Keratinocyte (primary cell): ENCODE data around the gene SUGCT.

ENCODE experiments used
- CTCF ChIP-seq, 3 experiments: IDR thresholded peaks in 1 of 3; conservative IDR thresholded peaks in 1 of 3; optimal IDR thresholded peaks in 1 of 3; 2 replicates in 2 of 3; 3 replicates in 1 of 3; pipeline versions ENCODE3 to v1.5.1; 2011; ENCODE audit warnings: low read length in 3 of 3, mild to moderate bottlenecking in 3 of 3, moderate library complexity in 2 of 3, control low read depth in 1 of 3, inconsistent platforms in 1 of 3; ENCODE audit not compliant: insufficient read depth in 2 of 3; ENCODE audit errors: extremely low read depth in 1 of 3
- EZH2 ChIP-seq: IDR thresholded peaks from one replicate; pipeline ENCODE4 v1.6.1; 2012; ENCODE audit warnings: inconsistent platforms, mild to moderate bottlenecking, low read length, moderate library complexity

- TF ChIP-seq CTCF (optimal IDR thresholded peaks at IDR 0.05 in 1 of 3, IDR thresholded peaks at IDR 0.05 in 1 of 3, conservative IDR thresholded peaks at IDR 0.05 in 1 of 3; ENCODE audit: extremely low read depth in 1 of 3, insufficient read depth in 2 of 3, low read length in 3 of 3) (no peak), EZH2 (no peak)
Observed at GRCh38 chr7:40520986-40521738, 386.4 kb downstream of the SUGCT start.
